ENCODE data around the gene SIPA1L3. TPM values are rescaled to one million over a fixed set of nuclear protein-coding genes. Genes with fewer than 3 reads are reported as not detected.

SIPA1L3 gene
- total and polyA plus RNA-seq, 8 donors: 2.9 to 211 (median 24.3) TPM

- 71 to 78% (median 75%) methylated on average over 13 to 14 of the region's 14 CpGs for WGBS, 5 donors
- H3K4me3 ChIP-seq: no peak overlapping the region
- intact Hi-C loops (cut with DNase I; ENCODE audit: low total_unique reads): no loop called here
- no peak for TF ChIP-seq POLR2A (IDR thresholded peaks at IDR 0.05)
- no peak for TF ChIP-seq EP300 (IDR thresholded peaks at IDR 0.05)
- no peak for TF ChIP-seq CTCF (IDR thresholded peaks at IDR 0.05)
- no peak for TF ChIP-seq POLR2AphosphoS5 (IDR thresholded peaks at IDR 0.05)
- DNase-seq: peak; percentile 27 to 67
- H3K4me1 ChIP-seq: no peaks in the 10 kb centered on the region
- H3K27me3 ChIP-seq: no peaks in the 10 kb centered on the region
- H3K27ac ChIP-seq: no peak overlapping the region
- H3K9me3 ChIP-seq: no peaks in the 10 kb centered on the region
- peaks cover 10 to 51% (median 37%) of the 10 kb centered on the region in 4 donors for H3K36me3 ChIP-seq
Measured at GRCh38 chr19:38134540-38135149, 227.6 kb downstream of the SIPA1L3 start.

GRCh38 chr19:38135150-38135998, 228.4 kb downstream of the SIPA1L3 start:
- no peaks in the 10 kb centered on the region for H3K27me3 ChIP-seq
- WGBS, 5 donors: 66 to 81% (median 69%) methylated on average over 17 to 21 of the region's 21 CpGs
- DNase-seq: no peak
- no peak overlapping the region for H3K27ac ChIP-seq
- peaks cover 10 to 46% (median 39%) of the 10 kb centered on the region in 4 donors for H3K36me3 ChIP-seq
- TF ChIP-seq POLR2A (IDR thresholded peaks at IDR 0.05) (no peak), EP300 (IDR thresholded peaks at IDR 0.05) (no peak), CTCF (IDR thresholded peaks at IDR 0.05) (no peak), POLR2AphosphoS5 (IDR thresholded peaks at IDR 0.05) (no peak)
- no peaks in the 10 kb centered on the region for H3K9me3 ChIP-seq
- intact Hi-C loops (cut with DNase I; ENCODE audit: low total_unique reads): no loop called here
- no peaks in the 10 kb centered on the region for H3K4me1 ChIP-seq
- H3K4me3 ChIP-seq: no peak overlapping the region

- intact Hi-C loops (cut with DNase I; ENCODE audit: low total_unique reads): no loop called here
- no peaks in the 10 kb centered on the region for H3K27me3 ChIP-seq
Measured at GRCh38 chr19:38139122-38139521, 232.1 kb downstream of the SIPA1L3 start.

More at GRCh38 chr19:38139122-38139521, 232.1 kb downstream of the SIPA1L3 start:
- H3K36me3 ChIP-seq: peaks cover 4 to 39% (median 34%) of the 10 kb centered on the region in 4 donors
- WGBS, 5 donors: 63 to 75% (median 71%) methylated on average over 6 of the region's 6 CpGs
- no peak overlapping the region for H3K4me3 ChIP-seq
- no peak for TF ChIP-seq POLR2AphosphoS5 (IDR thresholded peaks at IDR 0.05)
- TF ChIP-seq POLR2A (IDR thresholded peaks at IDR 0.05): no peak
- TF ChIP-seq EP300 (IDR thresholded peaks at IDR 0.05): no peak
- TF ChIP-seq CTCF (IDR thresholded peaks at IDR 0.05): no peak
- H3K4me1 ChIP-seq: no peaks in the 10 kb centered on the region
- H3K9me3 ChIP-seq: no peaks in the 10 kb centered on the region
- no peak for DNase-seq
- no peak overlapping the region for H3K27ac ChIP-seq
